Sciatic nerve (tissue), 2 donors: ENCODE measurements around the gene RASD1. TPM values are rescaled to one million over a fixed set of nuclear protein-coding genes. Genes with fewer than 3 reads are reported as not detected.
A peak's percentile ranks its signal among the peaks of the same experiment; 100 is the strongest.

Experiments
- ATAC-seq: fragments of 200-7000 bp; cut with Tn5 transposase; one replicate; pipeline ENCODE4 v1.9.1; 2020; ENCODE audit warnings: mild to moderate bottlenecking, moderate library complexity
- DNase-seq: peaks from one replicate; pipeline ENCODE4 v3.0.0-alpha.2; 2020; ENCODE audit warnings: low spot score
- intact Hi-C: fragments of 100-400 bp; cut with DNase I; formaldehyde crosslinking; loops from one replicate; pipeline ENCODE4 v1.14.2; 2022
- total RNA-seq: library from RNA; stranded (reverse); fragmentation: NEBNext Ultra II Directional; extraction: Animal tissue kit (Norgen Biotek cat#: 25700); gene quantifications from one replicate; pipeline ENCODE4 v1.2.1, GENCODE V29; 2021
- donor health status: DM: no; HTN: no; CAD: no.
- donor health status: DM: no; HTN: no; CAD: no.

RASD1 gene
- total RNA-seq, 1 donor from 2014 or later = 58.6 TPM

DNA sequence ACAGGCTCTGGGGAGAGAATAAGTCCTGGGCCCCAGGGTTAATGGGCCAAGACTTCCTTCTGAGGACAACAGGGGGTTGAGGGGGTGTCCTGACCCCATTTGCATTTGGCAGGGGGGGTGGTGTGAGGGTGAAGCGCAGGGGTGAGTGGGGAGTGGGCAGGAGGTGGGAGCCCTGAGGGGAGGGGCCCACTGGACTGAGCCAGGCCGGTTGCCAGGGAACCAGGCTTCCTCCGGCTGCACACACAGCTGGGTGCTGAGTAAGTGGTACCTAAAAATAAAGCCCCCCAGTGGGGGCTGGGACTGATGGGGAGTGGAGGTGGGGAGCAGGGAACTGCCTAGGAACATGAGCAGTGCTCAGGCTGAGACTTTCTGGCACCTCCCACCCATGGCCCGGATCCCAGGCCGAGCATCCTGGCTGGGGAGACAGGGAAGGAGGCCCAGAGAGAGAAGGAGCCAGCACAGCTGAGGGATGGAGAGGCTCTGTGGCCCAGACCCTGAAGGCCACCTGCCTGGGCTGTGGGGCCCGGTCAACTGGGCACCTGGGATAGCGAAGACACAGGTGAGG is 7.5 kb upstream of the RASD1 start:
- intact Hi-C loops = no loop called here
- peak; percentile 22 for ATAC-seq
- DNase-seq = no peak

DNA sequence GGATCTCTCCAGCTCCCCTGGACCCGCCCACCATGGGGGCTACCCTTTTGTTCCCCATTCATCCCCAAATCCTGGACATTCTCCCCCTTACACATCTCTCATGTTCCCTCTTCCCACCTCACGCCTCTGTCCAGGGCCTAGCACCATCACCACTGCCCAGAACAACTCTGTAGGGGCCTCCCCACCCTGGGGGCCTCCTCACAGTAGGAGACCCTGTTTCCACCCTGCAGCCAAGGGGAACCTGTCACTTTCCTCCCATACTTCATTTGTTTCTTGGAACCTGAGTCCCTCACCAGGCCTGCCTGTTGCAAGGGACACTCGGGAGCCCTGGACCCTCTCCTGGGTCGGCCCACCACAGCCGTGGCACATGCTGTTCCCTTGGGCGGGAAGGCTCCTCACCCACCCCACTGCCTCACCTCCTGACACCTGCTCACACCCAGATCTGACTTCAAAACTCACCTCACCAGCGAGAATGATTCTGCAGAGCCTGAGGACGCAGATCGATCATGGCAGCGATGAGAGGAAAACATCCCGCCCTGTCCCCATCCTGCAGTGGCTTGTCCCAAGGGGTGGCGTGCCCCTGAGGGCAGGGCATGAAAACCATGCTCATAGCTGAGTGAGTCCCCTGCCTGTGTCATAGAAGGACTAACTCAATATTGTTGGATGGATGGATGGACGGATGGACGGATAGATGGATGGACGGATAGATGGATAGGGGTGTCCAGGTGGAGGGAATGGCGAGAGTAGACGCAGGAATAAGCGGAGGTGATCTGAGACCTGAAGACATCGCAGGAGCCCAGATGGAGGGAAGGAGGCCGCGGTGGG is 6.8 kb upstream of the RASD1 start:
- ATAC-seq = no peak
- intact Hi-C loops = no loop called here
- no peak for DNase-seq

DNA sequence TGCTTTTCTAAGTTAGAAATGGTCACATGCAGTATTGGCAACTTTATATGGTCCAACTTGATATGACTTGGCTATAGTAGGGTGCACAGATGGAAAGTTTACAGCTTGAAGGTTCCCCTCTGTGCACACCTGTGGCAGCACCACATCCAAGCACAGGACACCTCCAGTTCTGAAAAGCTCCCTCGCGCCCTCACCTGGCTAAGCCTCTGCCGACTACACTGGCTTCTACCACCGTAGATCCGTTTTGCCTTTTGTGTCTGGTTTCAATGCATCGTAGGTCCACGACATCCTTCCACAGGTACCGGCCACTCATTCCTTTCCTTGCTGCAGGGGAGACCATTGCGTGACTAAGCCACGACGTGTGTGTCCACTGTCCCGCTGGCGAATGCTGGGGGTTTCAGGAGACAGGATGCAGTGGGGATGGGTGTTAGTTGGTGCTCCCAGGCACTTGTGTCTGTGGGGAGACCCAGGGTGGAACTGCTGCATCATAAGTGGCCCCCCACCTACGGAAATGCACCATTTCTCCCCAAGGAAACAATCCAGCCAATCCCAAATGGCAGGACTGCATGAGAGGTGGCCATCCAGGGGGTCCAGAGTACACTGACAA is 4.9 kb upstream of the RASD1 start:
- ATAC-seq = no peak
- intact Hi-C loops = no loop called here
- no peak for DNase-seq

- ATAC-seq = no peak
Observed at GRCh38 chr17:17499402-17500145, 3.4 kb upstream of the RASD1 start.

GRCh38 chr17:17498606-17499301 is 2.6 kb upstream of the RASD1 start:
- no peak for ATAC-seq
- peak; percentile 39 for DNase-seq
- intact Hi-C loops = loop anchor here (5.0 to 10.0 kb wide), 2 partner anchors 141 to 146 kb away; no protein-coding TSS in a partner anchor

More at GRCh38 chr17:17499402-17500145, 3.4 kb upstream of the RASD1 start:
- intact Hi-C loops = loop anchor here (5.0 to 10.0 kb wide), 2 partner anchors 142 to 145 kb away; no protein-coding TSS in a partner anchor
- DNase-seq = no peak

GRCh38 chr17:17497845-17498520 is 1.8 kb upstream of the RASD1 start:
- intact Hi-C loops = loop anchor here (5.0 to 10.0 kb wide), 2 partner anchors 141 to 147 kb away; no protein-coding TSS in a partner anchor
- no peak for ATAC-seq
- peak; percentile 57 for DNase-seq

GRCh38 chr17:17497065-17497844 is 1.1 kb upstream of the RASD1 start:
- peak; percentile 53 for DNase-seq
- ATAC-seq = no peak
- intact Hi-C loops = loop anchor here (5.0 to 10.0 kb wide), 2 partner anchors 140 to 148 kb away; no protein-coding TSS in a partner anchor

GRCh38 chr17:17495536-17496188 is 533 bp downstream of the RASD1 start:
- DNase-seq = peak; percentile 73
- no peak for ATAC-seq
- intact Hi-C loops = loop anchor here (5.0 to 10.0 kb wide), 2 partner anchors 138 to 149 kb away; no protein-coding TSS in a partner anchor

DNA sequence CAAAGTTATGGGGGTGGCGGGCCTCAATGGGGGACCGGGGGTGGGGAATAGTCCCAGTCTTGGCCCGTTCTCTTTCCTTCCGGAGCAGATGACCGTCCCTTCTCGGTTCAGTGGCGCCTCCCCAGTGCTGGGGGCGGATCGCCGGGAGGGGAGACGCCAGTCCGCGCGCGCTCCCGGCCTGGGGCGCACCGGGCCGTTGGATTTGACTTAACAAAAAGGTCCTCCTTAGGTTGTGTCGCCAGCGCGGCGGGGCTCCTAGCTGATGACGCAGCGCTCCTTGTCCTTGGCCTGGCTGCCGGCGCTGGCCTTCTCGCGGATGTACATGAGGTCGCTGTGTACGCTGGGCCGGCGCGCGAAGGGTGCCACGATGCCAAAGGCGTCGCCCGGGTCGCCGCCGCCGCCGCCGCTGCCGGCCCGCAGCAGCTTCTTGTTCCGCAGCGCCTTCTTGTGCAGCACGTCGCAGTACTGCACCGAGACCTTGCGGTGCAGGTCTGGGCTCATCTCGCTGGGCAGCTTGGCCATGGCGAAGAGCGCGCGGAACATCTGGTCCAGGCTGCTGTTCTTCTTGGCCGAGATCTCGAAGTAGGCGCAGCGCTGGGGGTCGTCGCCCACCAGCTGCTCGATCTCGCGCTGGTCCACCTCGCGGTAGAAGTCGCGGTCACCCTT is 1.2 kb downstream of the RASD1 start:
- intact Hi-C loops = loop anchor here (5.0 to 10.0 kb wide), 2 partner anchors 138 to 150 kb away; no protein-coding TSS in a partner anchor
- DNase-seq = peak; percentile 67
- peak; percentile 26 for ATAC-seq

- intact Hi-C loops = loop anchor here (10.0 kb wide), 1 partner anchor 150 kb away; no protein-coding TSS in a partner anchor
- DNase-seq (peak; percentile 62), ATAC-seq (no peak)
Observed at GRCh38 chr17:17494499-17494869, 1.7 kb downstream of the RASD1 start.

DNA sequence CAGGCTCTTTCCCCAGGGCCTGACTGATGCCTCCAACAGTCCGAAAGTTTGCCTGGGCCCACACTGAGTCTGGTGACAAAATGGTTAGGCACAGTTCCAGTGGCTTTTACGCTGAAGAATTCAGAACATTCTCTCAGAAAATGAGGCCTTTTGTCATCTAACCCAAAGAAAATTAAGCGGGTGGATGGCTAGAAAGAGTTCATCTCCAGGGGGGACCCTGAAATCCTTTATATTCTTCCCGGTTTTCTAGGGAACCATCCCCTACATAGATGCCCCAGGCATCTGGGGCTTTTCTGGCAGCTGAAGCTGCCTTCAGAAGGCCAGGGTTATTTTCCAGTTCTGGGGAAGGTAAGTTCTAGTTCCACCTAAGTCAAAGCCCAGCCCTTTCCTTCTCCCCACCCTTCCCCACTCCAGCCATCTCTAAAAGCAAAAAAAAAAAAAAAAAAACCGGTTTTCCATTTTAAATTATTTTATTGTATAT is 2.2 kb downstream of the RASD1 start:
- intact Hi-C loops = loop anchor here (10.0 kb wide), 1 partner anchor 151 kb away; no protein-coding TSS in a partner anchor
- ATAC-seq (no peak), DNase-seq (no peak)

GRCh38 chr17:17493249-17493985 is 2.8 kb downstream of the RASD1 start:
- ATAC-seq (peak; percentile 13), DNase-seq (peak; percentile 71)
- intact Hi-C loops = loop anchor here (10.0 kb wide), 1 partner anchor 151 kb away; no protein-coding TSS in a partner anchor

DNA sequence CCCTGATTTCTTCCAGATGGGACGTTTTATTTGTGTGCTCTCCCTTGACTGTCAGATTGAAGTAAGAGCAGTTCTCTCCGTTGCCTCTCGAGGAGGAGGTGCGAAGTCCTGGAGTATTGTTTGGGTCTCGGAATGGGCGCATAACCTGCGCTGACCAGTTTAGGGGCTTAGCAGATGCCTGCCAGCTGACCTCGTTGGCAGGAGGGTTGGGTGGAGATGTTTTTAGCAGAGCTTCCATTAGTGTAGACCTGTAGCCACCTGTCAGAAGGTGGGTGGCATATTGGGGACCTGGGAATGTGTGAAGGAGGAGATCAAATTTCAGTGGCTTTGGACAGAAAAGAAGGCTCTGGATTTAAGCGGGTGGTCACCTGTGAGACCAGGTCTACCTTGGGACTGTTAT is 3.6 kb downstream of the RASD1 start:
- DNase-seq (peak; percentile 54), ATAC-seq (no peak)
- intact Hi-C loops = loop anchor here (10.0 kb wide), 1 partner anchor 152 kb away; no protein-coding TSS in a partner anchor

- intact Hi-C loops = loop anchor here (10.0 kb wide), 1 partner anchor 153 kb away; no protein-coding TSS in a partner anchor
- DNase-seq (peak; percentile 50), ATAC-seq (no peak)
Observed at GRCh38 chr17:17492085-17492484, 4.1 kb downstream of the RASD1 start.

GRCh38 chr17:17491546-17491988 is 4.6 kb downstream of the RASD1 start:
- intact Hi-C loops = loop anchor here (10.0 kb wide), 1 partner anchor 153 kb away; no protein-coding TSS in a partner anchor
- ATAC-seq (no peak), DNase-seq (peak; percentile 51)
